GM18519 (cell line): ENCODE measurements around the gene TMEM9.
A peak's percentile ranks its signal among the peaks of the same experiment; 100 is the strongest.
"Not testable (repeated sequence)": the region's sequence is repeated elsewhere in the genome, so short reads cannot be mapped to it uniquely, and the experiment has no call there.

Source experiments
- ATAC-seq: cut with Tn5 transposase; IDR thresholded peaks from one replicate; pipeline ENCODE4 v1.9.1; 2021; ENCODE audit warnings: mild to moderate bottlenecking, moderate library complexity; ENCODE audit not compliant: unreplicated experiment, low FRiP score

TMEM9 gene

GRCh38 chr1:201175820-201176500, 21.7 kb upstream of the TMEM9 start:
- ATAC-seq, result no peak

GRCh38 chr1:201173736-201174135, 19.5 kb upstream of the TMEM9 start:
- ATAC-seq, result no peak

GRCh38 chr1:201172999-201173610, 18.8 kb upstream of the TMEM9 start:
- ATAC-seq, result no peak

- ATAC-seq, result no peak
Observed at GRCh38 chr1:201172326-201172725, 18.1 kb upstream of the TMEM9 start.

GRCh38 chr1:201171063-201172036, 17.1 kb upstream of the TMEM9 start:
- peak; percentile 51 for ATAC-seq

GRCh38 chr1:201170533-201171062, 16.3 kb upstream of the TMEM9 start:
- peak; percentile 70 for ATAC-seq

GRCh38 chr1:201169971-201170532, 15.8 kb upstream of the TMEM9 start:
- no peak for ATAC-seq

- no peak for ATAC-seq
Observed at GRCh38 chr1:201169203-201169602, 14.9 kb upstream of the TMEM9 start.

- no peak for ATAC-seq
Observed at GRCh38 chr1:201167041-201167991, 13.0 kb upstream of the TMEM9 start.

GRCh38 chr1:201164645-201165044, 10.4 kb upstream of the TMEM9 start:
- no peak for ATAC-seq

GRCh38 chr1:201163707-201164106, 9.4 kb upstream of the TMEM9 start:
- ATAC-seq, result no peak

GRCh38 chr1:201163036-201163435, 8.8 kb upstream of the TMEM9 start:
- not testable (repeated sequence) for ATAC-seq

- no peak for ATAC-seq
Observed at GRCh38 chr1:201157949-201158348, 3.7 kb upstream of the TMEM9 start.

GRCh38 chr1:201156819-201157218, 2.5 kb upstream of the TMEM9 start:
- no peak for ATAC-seq

GRCh38 chr1:201156346-201156745, 2.1 kb upstream of the TMEM9 start:
- ATAC-seq, result no peak

GRCh38 chr1:201155354-201155753, 1.1 kb upstream of the TMEM9 start:
- ATAC-seq, result no peak

- peak; percentile 27 for ATAC-seq
Observed at GRCh38 chr1:201153474-201154388, 543 bp downstream of the TMEM9 start.

GRCh38 chr1:201149400-201149799, 4.9 kb downstream of the TMEM9 start:
- ATAC-seq, result no peak
